CD4-positive, alpha-beta T cell (primary cell): ENCODE results near the gene MXRA5. TPM values are rescaled to one million over a fixed set of nuclear protein-coding genes. Genes with fewer than 3 reads are reported as not detected.
"Not testable (repeated sequence)": the region's sequence is repeated elsewhere in the genome, so short reads cannot be mapped to it uniquely, and the experiment has no call there.

Experiments used
- ATAC-seq: fragments of 200-7000 bp; cut with Tn5 transposase; one replicate; pipeline ENCODE4 v1.10.0; 2022; ENCODE audit warnings: mild to moderate bottlenecking; ENCODE audit not compliant: poor library complexity
- CTCF ChIA-PET: fragments of 350-600 bp; sonication (Branson Sonifier 250); formaldehyde crosslinking; loops from one replicate; lab custom pipeline; 2021; ENCODE audit warnings: antibody characterized with exemption, inconsistent platforms; lab: Charles Lee
- POLR2A ChIA-PET: fragments of 350-600 bp; sonication (Branson Sonifier 250); formaldehyde crosslinking; loops from one replicate; lab custom pipeline; 2021; ENCODE audit warnings: antibody characterized with exemption, inconsistent platforms; lab: Charles Lee
- DNase-seq, 14 experiments: peaks; one replicate each; pipeline ENCODE4 v3.0.0-alpha.2; 2013 to 2020; ENCODE audit warnings: mixed read lengths in 2 of 14
- H3K27ac ChIP-seq, 2 donors: one replicate each; pipeline versions ENCODE4 v1.5.1 to v1.7.0; 2013; ENCODE audit warnings: low read length in 2 of 2, low read depth in 1 of 2, mild to moderate bottlenecking in 1 of 2
- H3K27me3 ChIP-seq, 2 experiments: 1 replicate in 1 of 2; 2 replicates in 1 of 2; pipeline versions ENCODE4 v1.6.1 to v1.7.0; 2013; ENCODE audit warnings: low read length in 2 of 2, control low read depth in 1 of 2, mild to moderate bottlenecking in 1 of 2, moderate library complexity in 1 of 2; ENCODE audit not compliant: insufficient read depth in 2 of 2, control insufficient read depth in 1 of 2
- H3K36me3 ChIP-seq: one replicate; pipeline ENCODE4 v1.6.1; 2013; ENCODE audit warnings: low read length, control low read depth; ENCODE audit not compliant: insufficient read depth
- H3K4me1 ChIP-seq: one replicate; pipeline ENCODE4 v1.6.1; 2013; ENCODE audit warnings: low read length, control low read depth; ENCODE audit not compliant: insufficient read depth
- H3K4me3 ChIP-seq: one replicate; pipeline ENCODE4 v1.5.1; 2013; ENCODE audit warnings: mild to moderate bottlenecking, low read length, moderate library complexity
- H3K9me3 ChIP-seq, 2 experiments: 1 replicate in 1 of 2; 2 replicates in 1 of 2; pipeline versions ENCODE4 v1.6.1 to v1.7.0; 2013; ENCODE audit warnings: low read length in 2 of 2, mild to moderate bottlenecking in 2 of 2, control low read depth in 1 of 2, moderate library complexity in 1 of 2; ENCODE audit not compliant: control insufficient read depth in 1 of 2, insufficient read depth in 1 of 2
- H3K27ac Mint-ChIP-seq: one replicate; pipeline ENCODE4 v1.8.0; 2020; ENCODE audit warnings: mixed read lengths
- H3K27me3 Mint-ChIP-seq: one replicate; pipeline ENCODE4 v1.8.0; 2021; ENCODE audit warnings: mixed read lengths
- H3K36me3 Mint-ChIP-seq: one replicate; pipeline ENCODE4 v1.8.0; 2021; ENCODE audit warnings: low read depth, mixed read lengths
- H3K4me1 Mint-ChIP-seq: one replicate; pipeline ENCODE4 v1.8.0; 2021; ENCODE audit warnings: low read depth, mixed read lengths
- H3K4me3 Mint-ChIP-seq: one replicate; pipeline ENCODE4 v1.8.0; 2020; ENCODE audit warnings: mild to moderate bottlenecking, mixed read lengths
- H3K9me3 Mint-ChIP-seq: one replicate; pipeline ENCODE4 v1.8.0; 2020; ENCODE audit warnings: mixed read lengths
- CTCF ChIP-seq: fragments of 200-600 bp; IDR thresholded peaks from one replicate; pipeline ENCODE4 v1.8.0; 2022; ENCODE audit warnings: antibody characterized with exemption, mild to moderate bottlenecking
- intact Hi-C, 2 experiments: fragments of 100-400 bp; cut with DNase I in 1 of 2; cut with micrococcal nuclease in 1 of 2; formaldehyde crosslinking; loops; one replicate each; pipeline versions ENCODE4 v1.15.1 to v1.9.0; 2023 to 2025; cut with DNase I, micrococcal nuclease
- total RNA-seq, 174 experiments: library from RNA in 2 of 174; stranded (reverse) in 2 of 174; gene quantifications; one replicate each; pipeline ENCODE4 v1.2.3 and lab custom pipeline; 2021 to 2026

Gene MXRA5
- total RNA-seq, 2 experiments from 2014 or later, result not detected

- no peaks in the 10 kb centered on the region for H3K9me3 Mint-ChIP-seq
- H3K4me1 Mint-ChIP-seq, result no peaks in the 10 kb centered on the region
- Histone ChIP-seq H3K4me1 (no peaks in the 10 kb centered on the region), H3K27me3 (peaks cover 6 to 16% of the 10 kb centered on the region in 2 experiments), H3K36me3 (no peaks in the 10 kb centered on the region), H3K4me3 (no peak overlapping the region), H3K9me3 (peaks cover 0 to 19% of the 10 kb centered on the region in 2 experiments), H3K27ac (no peak overlapping the region)
- intact Hi-C loops, result no loop called here
- peaks cover 19% of the 10 kb centered on the region for H3K27me3 Mint-ChIP-seq
- H3K27ac Mint-ChIP-seq, result no peak overlapping the region
- POLR2A ChIA-PET, result no interaction called here
- CTCF ChIA-PET, result no interaction called here
- H3K4me3 Mint-ChIP-seq, result no peak overlapping the region
- no peaks in the 10 kb centered on the region for H3K36me3 Mint-ChIP-seq
- ATAC-seq, result no peak
- DNase-seq, result no peak
- TF ChIP-seq CTCF, result no peak
Observed at GRCh38 chrX:3348191-3348590, 1.7 kb upstream of the MXRA5 start.

DNA sequence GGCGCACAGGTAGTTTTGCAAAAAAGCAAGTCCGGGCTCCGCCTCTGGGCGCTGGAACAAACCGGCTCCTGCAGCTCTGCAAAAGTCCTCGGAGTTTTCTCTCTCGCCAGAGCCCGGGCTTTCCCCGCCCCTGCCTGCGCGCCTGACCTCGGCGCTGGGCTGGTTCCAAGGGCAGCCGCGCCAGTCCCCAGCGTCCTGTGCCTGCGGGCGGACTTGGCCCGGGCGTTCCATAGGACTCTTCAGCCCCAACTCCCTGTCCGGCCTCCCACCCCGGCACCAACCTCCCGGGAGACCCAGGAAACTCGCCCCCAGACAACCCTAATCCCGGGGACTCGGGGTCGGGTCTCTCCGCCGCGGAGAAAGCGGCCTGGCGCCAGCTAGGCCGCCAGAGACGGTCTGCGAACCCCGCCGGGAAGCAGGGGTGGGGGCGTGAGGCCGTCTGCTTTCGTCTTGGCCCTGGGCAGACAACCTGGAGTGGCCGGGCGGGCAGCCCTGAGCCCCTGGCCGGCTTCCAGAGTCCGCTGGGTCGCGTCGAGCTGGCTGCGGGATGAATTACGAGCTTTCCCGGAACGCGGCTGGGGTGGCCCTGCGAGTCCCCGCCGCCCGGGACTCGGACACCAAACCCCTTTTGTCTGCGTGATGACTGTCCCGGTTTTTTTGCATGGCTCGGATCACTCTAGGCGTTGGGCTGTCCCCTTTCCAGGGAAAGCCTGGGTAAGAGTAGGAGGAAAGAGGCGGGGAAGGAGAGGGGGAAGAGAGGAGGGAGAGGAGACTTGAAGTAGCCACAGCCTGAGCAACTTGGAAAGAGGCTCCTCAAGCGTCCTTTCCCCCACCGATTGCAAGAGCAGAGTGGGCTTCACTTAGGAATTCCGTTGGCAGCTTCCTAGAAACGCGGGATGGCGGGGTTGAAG is 916 bp downstream of the MXRA5 start:
- Mint-ChIP-seq H3K4me3 (no peak overlapping the region), H3K36me3 (no peaks in the 10 kb centered on the region)

DNA sequence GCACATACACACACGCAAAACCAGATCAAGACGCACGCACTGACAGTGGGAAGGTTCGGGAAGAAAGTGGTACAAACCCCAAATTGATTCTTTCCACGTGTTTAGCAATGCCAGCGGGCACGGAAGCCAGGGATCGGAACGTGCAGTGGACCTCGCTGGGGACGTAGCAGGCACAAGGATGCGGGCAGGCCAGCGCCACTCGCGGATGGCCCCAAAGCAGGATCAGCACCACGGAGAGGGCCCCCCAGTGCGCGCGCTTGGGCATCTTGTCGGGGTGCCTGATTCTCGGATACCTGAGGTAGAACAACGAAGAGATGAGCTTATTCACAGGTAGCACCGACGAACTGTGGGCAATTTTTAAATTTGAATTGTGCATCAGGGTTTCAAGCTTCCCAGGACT is 2.9 kb downstream of the MXRA5 start:
- Histone ChIP-seq H3K9me3 (peaks cover 0 to 19% of the 10 kb centered on the region in 2 experiments), H3K27me3 (peaks cover 6 to 16% of the 10 kb centered on the region in 2 experiments)
- H3K4me3 ChIP-seq, POLR2A ChIA-PET, H3K4me3 Mint-ChIP-seq, H3K36me3 Mint-ChIP-seq, ATAC-seq, DNase-seq, H3K27ac Mint-ChIP-seq, H3K9me3 Mint-ChIP-seq, H3K4me1 ChIP-seq, CTCF ChIA-PET, intact Hi-C loops, H3K36me3 ChIP-seq, H3K27ac ChIP-seq, H3K4me1 Mint-ChIP-seq: not testable (repeated sequence)
- peaks cover 15% of the 10 kb centered on the region for H3K27me3 Mint-ChIP-seq

More for the DNA sequence above, 916 bp downstream of the MXRA5 start:
- peaks cover 6 to 16% of the 10 kb centered on the region in 2 experiments for H3K27me3 ChIP-seq
- DNase-seq, result no peak
- intact Hi-C loops, result no loop called here
- H3K9me3 ChIP-seq, result peaks cover 0 to 19% of the 10 kb centered on the region in 2 experiments
- no peaks in the 10 kb centered on the region for H3K4me1 ChIP-seq
- Mint-ChIP-seq H3K9me3 (no peaks in the 10 kb centered on the region), H3K27ac (no peak overlapping the region), H3K27me3 (peaks cover 19% of the 10 kb centered on the region), H3K4me1 (no peaks in the 10 kb centered on the region)
- no peak overlapping the region for H3K27ac ChIP-seq
- no peak for TF ChIP-seq CTCF
- POLR2A ChIA-PET, result no interaction called here
- no peaks in the 10 kb centered on the region for H3K36me3 ChIP-seq
- no peak for ATAC-seq
- no peak overlapping the region for H3K4me3 ChIP-seq
- CTCF ChIA-PET, result no interaction called here
